Spleen (tissue), 11 donors: ENCODE results near the gene RPTOR. TPM values are rescaled to one million over a fixed set of nuclear protein-coding genes. Genes with fewer than 3 reads are reported as not detected.
A peak's percentile ranks its signal among the peaks of the same experiment; 100 is the strongest.

ENCODE experiments used
- DNase-seq: peaks from one replicate; pipeline ENCODE4 v3.0.0-alpha.2; 2020
- H3K27ac ChIP-seq, 8 donors: fragments of 200-600 bp; sonication (generic) in 7 of 8; 1 replicate in 4 of 8; 2 replicates in 4 of 8; pipeline versions ENCODE4 v1.5.0 to v1.8.0; 2016 to 2021; ENCODE audit warnings: inconsistent platforms in 4 of 8, mild to moderate bottlenecking in 4 of 8, moderate library complexity in 1 of 8
- H3K27me3 ChIP-seq, 7 donors: fragments of 200-600 bp; sonication (generic) in 6 of 7; replicated peaks in 1 of 7; 1 replicate in 4 of 7; 2 replicates in 3 of 7; pipeline versions ENCODE4 v1.5.0 to v1.8.0; 2016 to 2021; ENCODE audit warnings: inconsistent platforms in 3 of 7, mild to moderate bottlenecking in 1 of 7
- H3K36me3 ChIP-seq, 6 donors: fragments of 200-600 bp; sonication (generic) in 5 of 6; 1 replicate in 4 of 6; 2 replicates in 2 of 6; pipeline versions ENCODE4 v1.5.0 to v1.8.0; 2016 to 2021; ENCODE audit warnings: inconsistent platforms in 2 of 6
- H3K4me1 ChIP-seq, 6 donors: fragments of 200-600 bp; sonication (generic) in 5 of 6; 1 replicate in 3 of 6; 2 replicates in 3 of 6; pipeline versions ENCODE4 v1.5.0 to v1.8.0; 2016 to 2021; ENCODE audit warnings: inconsistent platforms in 3 of 6
- H3K4me3 ChIP-seq, 8 donors: fragments of 200-600 bp; sonication (generic) in 7 of 8; 1 replicate in 4 of 8; 2 replicates in 4 of 8; pipeline versions ENCODE4 v1.5.0 to v1.8.0; 2016 to 2021; ENCODE audit warnings: inconsistent platforms in 4 of 8, mild to moderate bottlenecking in 4 of 8, moderate library complexity in 2 of 8
- H3K9me3 ChIP-seq, 8 donors: fragments of 200-600 bp; sonication (generic) in 7 of 8; 1 replicate in 4 of 8; 2 replicates in 4 of 8; pipeline versions ENCODE4 v1.5.0 to v1.8.0; 2016 to 2021; ENCODE audit warnings: inconsistent platforms in 4 of 8
- POLR2A ChIP-seq, 3 donors: fragments of 450-650 bp; IDR thresholded peaks; one replicate each; pipeline ENCODE4 v1.5.1; 2017; ENCODE audit warnings: antibody characterized with exemption in 3 of 3, mild to moderate bottlenecking in 1 of 3
- POLR2AphosphoS5 ChIP-seq, 3 donors: sonication (generic); formaldehyde crosslinking; IDR thresholded peaks; one replicate each; pipeline ENCODE4 v1.5.1; 2017; ENCODE audit warnings: antibody characterized with exemption in 3 of 3
- WGBS, 5 donors: extraction: QIAGEN DNeasy Blood & Tissue Kit in 3 of 5; methylation state at CpG; one replicate each; pipeline versions ENCODE4 v1.1.5 to v1.1.7; 2013 to 2018; 5-methylcytosine and 5-hydroxymethylcytosine counted together
- intact Hi-C: fragments of 100-400 bp; cut with DNase I; formaldehyde crosslinking; loops from one replicate; pipeline ENCODE4 v1.15.0; 2023; ENCODE audit warnings: low total_unique reads
- polyA plus RNA-seq, 3 donors: library from polyadenylated mRNA; stranded (reverse); fragments of 200-250 nt; gene quantifications; one replicate each; pipeline ENCODE4 v1.2.1, GENCODE V29; 2013
- total RNA-seq, 7 donors: library from RNA; depleted of rRNA in 3 of 7; stranded (reverse); fragments of >200 nt in 3 of 7; fragmentation: NEBNext Ultra II Directional in 4 of 7; extraction: Animal tissue kit (Norgen Biotek cat#: 25700) in 4 of 7; gene quantifications; one replicate each; pipeline versions ENCODE4 v1.1.0 to v1.2.1, GENCODE V29; 2016 to 2021
- TF ChIP-seq, protein P1 (sequence below), 11 experiments: fragments of 200-600 bp in 7 of 11; fragments of 450-650 bp in 4 of 11; sonication (generic) in 4 of 11; IDR thresholded peaks in 8 of 11; conservative IDR thresholded peaks in 3 of 11; 1 replicate in 7 of 11; 2 replicates in 4 of 11; pipeline versions ENCODE4 v1.4.0 to v1.8.0; 2016 to 2021; ENCODE audit warnings: antibody characterized with exemption in 11 of 11, inconsistent platforms in 4 of 11, mild to moderate bottlenecking in 1 of 11
- donor health status: healthy with polysubstance abuse.
- donor health status: DM: no; HTN: no; CAD: no; lungs with moderate emphysema.
- donor health status: DM: no; HTN: no; CAD: no.
- donor health status: Bipolar disorder and iron deficiency.
- donor health status: healthy.
- donor health status: DM: no; HTN: no; CAD: no.
- donor health status: DM: yes; HTN: yes; CAD: no.

RPTOR gene
- total and polyA plus RNA-seq, 10 donors, result 3.1 to 61.2 (median 40.7) TPM

DNA sequence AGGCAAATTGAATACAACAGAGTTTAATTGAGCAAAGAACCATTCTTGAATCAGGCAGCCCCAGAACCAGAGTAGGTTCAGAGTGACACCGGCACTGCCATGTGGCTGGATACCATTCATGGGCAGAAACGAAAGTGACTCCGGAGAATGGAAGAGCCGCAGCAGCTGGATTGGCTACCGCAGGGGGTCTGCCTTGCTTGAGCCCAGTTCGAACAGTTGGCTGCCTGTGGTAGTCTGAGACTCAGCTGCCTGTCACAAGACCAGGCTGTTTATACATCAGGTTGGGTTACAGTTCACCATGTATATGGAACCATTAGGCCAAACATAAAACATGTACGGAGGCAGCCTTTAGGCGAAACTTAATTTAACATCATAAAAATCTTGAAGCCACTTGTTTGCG lies 241.8 kb downstream of the RPTOR start:
- no peak for DNase-seq
- no peaks in the 10 kb centered on the region for H3K36me3 ChIP-seq
- H3K4me1 ChIP-seq, result peaks cover 19 to 64% (median 51%) of the 10 kb centered on the region in 6 donors
- WGBS, 5 donors, result 96 to 97% (median 97%) methylated on average over 9 of the region's 9 CpGs
- H3K9me3 ChIP-seq, result no peaks in the 10 kb centered on the region
- H3K4me3 ChIP-seq, result no peak overlapping the region
- H3K27ac ChIP-seq, result no peak overlapping the region
- H3K27me3 ChIP-seq, result no peaks in the 10 kb centered on the region
- intact Hi-C loops, result no loop called here
- no peak for TF ChIP-seq POLR2AphosphoS5 (IDR thresholded peaks at IDR 0.05)
- TF ChIP-seq POLR2A (IDR thresholded peaks at IDR 0.05), result no peak
- TF ChIP-seq, protein P1, sequence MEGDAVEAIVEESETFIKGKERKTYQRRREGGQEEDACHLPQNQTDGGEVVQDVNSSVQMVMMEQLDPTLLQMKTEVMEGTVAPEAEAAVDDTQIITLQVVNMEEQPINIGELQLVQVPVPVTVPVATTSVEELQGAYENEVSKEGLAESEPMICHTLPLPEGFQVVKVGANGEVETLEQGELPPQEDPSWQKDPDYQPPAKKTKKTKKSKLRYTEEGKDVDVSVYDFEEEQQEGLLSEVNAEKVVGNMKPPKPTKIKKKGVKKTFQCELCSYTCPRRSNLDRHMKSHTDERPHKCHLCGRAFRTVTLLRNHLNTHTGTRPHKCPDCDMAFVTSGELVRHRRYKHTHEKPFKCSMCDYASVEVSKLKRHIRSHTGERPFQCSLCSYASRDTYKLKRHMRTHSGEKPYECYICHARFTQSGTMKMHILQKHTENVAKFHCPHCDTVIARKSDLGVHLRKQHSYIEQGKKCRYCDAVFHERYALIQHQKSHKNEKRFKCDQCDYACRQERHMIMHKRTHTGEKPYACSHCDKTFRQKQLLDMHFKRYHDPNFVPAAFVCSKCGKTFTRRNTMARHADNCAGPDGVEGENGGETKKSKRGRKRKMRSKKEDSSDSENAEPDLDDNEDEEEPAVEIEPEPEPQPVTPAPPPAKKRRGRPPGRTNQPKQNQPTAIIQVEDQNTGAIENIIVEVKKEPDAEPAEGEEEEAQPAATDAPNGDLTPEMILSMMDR (IDR thresholded peaks at IDR 0.05 in 8 of 11, conservative IDR thresholded peaks at IDR 0.05 in 3 of 11), result no peak

DNA sequence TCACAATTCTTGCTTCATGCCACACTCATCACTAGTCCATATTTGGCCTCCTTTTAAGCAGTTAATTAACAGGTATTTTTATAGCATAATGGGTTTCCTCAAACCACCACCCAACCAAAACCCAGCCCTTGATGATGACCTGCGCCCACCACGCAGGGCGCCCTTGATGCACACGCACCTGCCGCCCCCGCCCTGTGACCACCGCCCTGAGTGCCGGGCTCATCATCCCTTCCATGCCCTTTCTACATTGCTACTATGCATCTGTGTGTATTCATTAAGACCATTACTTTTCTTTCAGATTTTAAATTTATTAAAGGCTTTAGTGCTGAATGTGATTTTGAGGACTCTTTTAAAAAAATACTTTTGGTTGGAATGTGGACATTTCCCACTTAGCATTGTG lies 242.2 kb downstream of the RPTOR start:
- WGBS, 5 donors, result 91 to 97% (median 91%) methylated on average over 8 of the region's 8 CpGs
- Histone ChIP-seq H3K9me3 (no peaks in the 10 kb centered on the region), H3K4me1 (peaks cover 19 to 64% (median 48%) of the 10 kb centered on the region in 6 donors), H3K27me3 (no peaks in the 10 kb centered on the region), H3K36me3 (peaks cover 0 to 3% (median 0%) of the 10 kb centered on the region in 6 donors), H3K27ac (no peak overlapping the region), H3K4me3 (no peak overlapping the region)
- DNase-seq, result no peak
- intact Hi-C loops, result no loop called here
- TF ChIP-seq, protein P1 (IDR thresholded peaks at IDR 0.05 in 8 of 11, conservative IDR thresholded peaks at IDR 0.05 in 3 of 11), result no peak
- TF ChIP-seq POLR2A (IDR thresholded peaks at IDR 0.05) (no peak), POLR2AphosphoS5 (IDR thresholded peaks at IDR 0.05) (no peak)

- no peak overlapping the region for H3K4me3 ChIP-seq
- H3K27ac ChIP-seq, result peak overlapping the region in 2 of 8 donors; percentile 19 to 25
- TF ChIP-seq, protein P1 (IDR thresholded peaks at IDR 0.05 in 8 of 11, conservative IDR thresholded peaks at IDR 0.05 in 3 of 11), result no peak
- TF ChIP-seq POLR2A (IDR thresholded peaks at IDR 0.05), result no peak
- no peak for TF ChIP-seq POLR2AphosphoS5 (IDR thresholded peaks at IDR 0.05)
- 90 to 95% (median 93%) methylated on average over 3 of the region's 3 CpGs for WGBS, 5 donors
- intact Hi-C loops, result no loop called here
- peaks cover 16 to 61% (median 39%) of the 10 kb centered on the region in 6 donors for H3K4me1 ChIP-seq
- peaks cover 0 to 13% (median 0%) of the 10 kb centered on the region in 6 donors for H3K36me3 ChIP-seq
- no peak for DNase-seq
- no peaks in the 10 kb centered on the region for H3K27me3 ChIP-seq
- no peaks in the 10 kb centered on the region for H3K9me3 ChIP-seq
Observed at GRCh38 chr17:80787881-80788280, 243.2 kb downstream of the RPTOR start.

DNA sequence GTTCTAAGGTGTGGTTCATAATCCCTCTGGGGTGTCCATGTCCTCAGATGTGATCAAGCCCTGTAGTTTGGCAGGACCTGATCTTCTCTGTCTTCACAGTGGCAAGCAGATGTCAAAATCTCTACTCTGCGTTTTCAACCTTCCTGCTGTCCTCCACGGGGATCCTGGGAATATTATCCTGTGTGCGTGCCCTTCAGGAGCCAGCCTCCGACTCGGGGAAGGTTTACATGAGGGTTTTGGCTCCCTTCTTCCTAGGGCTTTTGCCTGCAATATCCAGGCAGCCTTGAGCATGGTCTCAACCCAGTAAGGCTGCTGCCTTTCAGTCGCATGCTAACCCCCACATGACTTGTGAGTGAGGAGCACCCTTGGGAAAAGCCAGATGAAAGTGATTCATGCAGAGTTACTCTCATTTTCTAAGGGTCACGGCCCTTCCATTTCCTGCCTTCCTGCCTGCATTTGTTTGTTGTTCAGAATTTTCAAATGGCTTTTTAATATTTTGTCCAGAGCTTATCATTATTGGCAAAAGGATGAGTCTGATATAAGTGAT lies 244.8 kb downstream of the RPTOR start:
- Histone ChIP-seq H3K27ac (peak overlapping the region; percentile 67 to 81 (median 72)), H3K36me3 (peaks cover 0 to 27% (median 0%) of the 10 kb centered on the region in 6 donors), H3K9me3 (no peaks in the 10 kb centered on the region), H3K4me1 (peaks cover 14 to 47% (median 33%) of the 10 kb centered on the region in 6 donors), H3K4me3 (no peak overlapping the region), H3K27me3 (no peaks in the 10 kb centered on the region)
- WGBS, 5 donors, result 53 to 75% (median 55%) methylated on average over 7 of the region's 7 CpGs
- peak; percentile 49 for DNase-seq
- intact Hi-C loops, result no loop called here
- TF ChIP-seq, protein P1 (IDR thresholded peaks at IDR 0.05 in 8 of 11, conservative IDR thresholded peaks at IDR 0.05 in 3 of 11), result no peak
- TF ChIP-seq POLR2AphosphoS5 (IDR thresholded peaks at IDR 0.05), result peak in 1 of 3 donors; percentile 18
